NCI-H146 treated with DMSO at 0.1 percent for 48 hours (cell line): ENCODE measurements around the gene LRRC25.

Source experiments
- DNase-seq: peaks from one replicate; lab custom pipeline; 2025; ENCODE audit not compliant: unreplicated experiment; lab: John Stamatoyannopoulos, UW

The LRRC25 gene

GRCh38 chr19:18348171-18348570, 49.3 kb downstream of the LRRC25 start:
- DNase-seq, result no peak

GRCh38 chr19:18346091-18346490, 51.3 kb downstream of the LRRC25 start:
- DNase-seq, result no peak

- DNase-seq, result no peak
These were observed 52.1 kb downstream of the LRRC25 start for GRCh38 chr19:18345296-18345695.

- DNase-seq, result no peak
These were observed 52.9 kb downstream of the LRRC25 start for GRCh38 chr19:18344582-18344950.

GRCh38 chr19:18342090-18342632, 55.3 kb downstream of the LRRC25 start:
- no peak for DNase-seq
